ENCODE measurements around the gene P3H1.

- TF ChIP-seq CTCF (IDR thresholded peaks at IDR 0.05) (no peak), POLR2A (IDR thresholded peaks at IDR 0.05) (no peak)
These were observed 14.5 kb downstream of the P3H1 start for GRCh38 chr1:42752284-42752683.

Measured in right lobe of liver (tissue), 4 donors.